Thymus (tissue), 14 donors: ENCODE results near the gene PRIMPOL. TPM values are rescaled to one million over a fixed set of nuclear protein-coding genes. Genes with fewer than 3 reads are reported as not detected.
"Not testable (repeated sequence)": the region's sequence is repeated elsewhere in the genome, so short reads cannot be mapped to it uniquely, and the experiment has no call there.

Experiments used
- DNase-seq, 9 donors: peaks; one replicate each; pipeline ENCODE4 v3.0.0-alpha.2; 2013; ENCODE audit warnings: low spot score in 9 of 9, low read depth in 6 of 9, missing footprints in 1 of 9
- H3K27ac ChIP-seq, 2 donors: one replicate each; pipeline ENCODE4 v1.5.1; 2013; ENCODE audit warnings: control low read depth in 1 of 2, low read depth in 1 of 2, low read length in 1 of 2, mild to moderate bottlenecking in 1 of 2, moderate library complexity in 1 of 2
- H3K27me3 ChIP-seq, 2 donors: one replicate each; pipeline ENCODE4 v1.5.1; 2013; ENCODE audit warnings: low read length in 1 of 2; ENCODE audit not compliant: control insufficient read depth in 2 of 2, insufficient read depth in 1 of 2
- H3K36me3 ChIP-seq, 2 donors: one replicate each; pipeline ENCODE4 v1.5.1; 2013; ENCODE audit warnings: low read length in 1 of 2, mild to moderate bottlenecking in 1 of 2, moderate library complexity in 1 of 2; ENCODE audit not compliant: control insufficient read depth in 2 of 2, insufficient read depth in 2 of 2
- H3K4me1 ChIP-seq, 2 donors: one replicate each; pipeline ENCODE4 v1.5.1; 2013; ENCODE audit warnings: low read length in 2 of 2; ENCODE audit not compliant: control insufficient read depth in 2 of 2, insufficient read depth in 2 of 2
- H3K4me3 ChIP-seq, 2 donors: one replicate each; pipeline ENCODE4 v1.5.1; 2013; ENCODE audit warnings: low read length in 2 of 2, control low read depth in 1 of 2, mild to moderate bottlenecking in 1 of 2
- H3K9me3 ChIP-seq, 2 donors: one replicate each; pipeline ENCODE4 v1.5.1; 2013; ENCODE audit warnings: low read length in 1 of 2, mild to moderate bottlenecking in 1 of 2; ENCODE audit not compliant: control insufficient read depth in 2 of 2, insufficient read depth in 1 of 2
- WGBS: extraction: QIAGEN DNeasy Blood & Tissue Kit; methylation state at CpG from one replicate; pipeline ENCODE4 v1.1.7; 2013; 5-methylcytosine and 5-hydroxymethylcytosine counted together
- long read RNA-seq, 10 donors: transcript quantifications; one replicate each; lab custom pipeline, GENCODE V29; 2026
- polyA plus RNA-seq: library from polyadenylated mRNA; stranded (reverse); fragments of 200-250 nt; gene quantifications from one replicate; pipeline ENCODE4 v1.2.3, GENCODE V29; 2013
- total RNA-seq: library from RNA; stranded (reverse); fragments of 120-200 nt; gene quantifications from one replicate; pipeline ENCODE4 v1.2.4, GENCODE V29; 2013
- donor health status: healthy.

The PRIMPOL gene
- total RNA-seq (15.7 TPM), polyA plus RNA-seq (59.0 TPM)
- long read RNA-seq, donor 1, partial matches to known transcripts: 0 of 2 reads
- long read RNA-seq, donor 1, other reads (novel, unspliced or antisense): 0 of 2 reads
- long read RNA-seq, donor 2: 0 reads
- long read RNA-seq, donor 3, partial matches to known transcripts: 46 of 99 reads
- long read RNA-seq, donor 3, other reads (novel, unspliced or antisense): 46 of 99 reads
- long read RNA-seq, donor 4, partial matches to known transcripts: 21 of 52 reads
- long read RNA-seq, donor 4, other reads (novel, unspliced or antisense): 27 of 52 reads
- long read RNA-seq, donor 5, transcript PRIMPOL-208 (3 exons, 498 nt): major isoform, 8 of 14 reads
- long read RNA-seq, donor 5, partial matches to known transcripts: 0 of 14 reads
- long read RNA-seq, donor 5, other reads (novel, unspliced or antisense): 0 of 14 reads
- long read RNA-seq, donor 6, partial matches to known transcripts: 0 of 4 reads
- long read RNA-seq, donor 6, other reads (novel, unspliced or antisense): 0 of 4 reads
- long read RNA-seq, donor 7, partial matches to known transcripts: 6 of 8 reads
- long read RNA-seq, donor 7, other reads (novel, unspliced or antisense): 0 of 8 reads
- long read RNA-seq, donor 8: 0 reads
- long read RNA-seq, donor 9, partial matches to known transcripts: 0 of 4 reads
- long read RNA-seq, donor 9, other reads (novel, unspliced or antisense): 0 of 4 reads
- long read RNA-seq, donor 10, partial matches to known transcripts: 30 of 62 reads
- long read RNA-seq, donor 10, other reads (novel, unspliced or antisense): 30 of 62 reads

DNA sequence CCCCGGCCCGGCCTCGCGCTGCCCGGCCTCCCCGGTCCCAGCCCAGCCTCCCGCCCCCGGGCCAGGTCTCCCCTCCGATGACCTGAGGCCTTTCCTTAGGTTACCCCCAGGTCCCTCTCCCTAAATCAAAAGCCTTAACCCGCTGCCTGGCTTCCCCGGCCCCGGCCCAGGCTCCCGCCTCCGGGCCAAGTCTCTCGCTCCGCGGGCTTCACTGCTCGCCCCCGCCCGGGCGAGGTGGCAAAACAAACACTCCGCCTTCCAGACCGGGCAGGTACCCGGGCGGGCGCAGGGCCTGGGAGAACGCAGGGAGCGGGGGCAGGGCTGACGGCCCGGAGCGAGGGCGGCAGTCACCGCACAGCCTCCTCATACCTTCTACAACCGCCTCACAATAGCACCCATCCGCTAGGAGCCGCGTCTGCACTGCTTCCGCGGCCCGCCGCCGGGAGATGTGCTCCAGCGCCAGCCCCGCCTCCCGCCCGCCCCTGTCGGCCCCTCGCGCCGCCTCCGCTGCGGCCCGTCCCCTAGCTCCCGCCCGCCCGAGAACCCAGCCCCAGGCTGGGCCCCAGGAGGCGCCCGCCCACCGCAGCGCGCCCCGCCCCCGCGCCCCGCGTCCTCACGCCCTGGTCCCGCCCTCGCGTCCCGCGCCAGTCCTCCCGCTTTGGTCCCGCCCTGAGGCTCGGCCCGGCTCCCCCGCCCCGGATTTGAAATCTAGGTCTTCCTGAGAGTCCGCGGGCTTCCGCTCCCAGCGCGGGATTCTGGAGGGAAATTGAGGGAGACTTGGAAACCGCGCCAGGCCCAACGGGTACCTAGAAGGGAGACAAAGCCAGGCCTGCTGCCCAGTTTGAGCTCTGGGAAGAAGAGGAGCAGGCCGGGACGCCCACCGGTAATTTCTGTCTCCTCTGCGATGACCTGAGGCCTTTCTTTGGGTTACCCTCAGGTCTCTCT lies at the start of gene PRIMPOL, which contains the start of gene CASP3:
PRIMPOL (plus strand) TSS at position 713 of the 945 bp plus-strand sequence. CDS start 7,403 bp downstream, outside the sequence.
CASP3 (minus strand) TSS at position 422 of the 945 bp plus-strand sequence. CDS start 10,994 bp downstream, outside the sequence.
- peaks cover 21 to 33% of the 10 kb centered on the region in 2 donors for H3K4me1 ChIP-seq
- peaks cover 0 to 28% of the 10 kb centered on the region in 2 donors for H3K36me3 ChIP-seq
- peak within 1 kb of the TSS; percentile 59 to 97 for H3K4me3 ChIP-seq
- peak; percentile 71 to 97 (median 93) for DNase-seq
- H3K27ac ChIP-seq: peak within 1 kb of the TSS; percentile 91 to 96
- H3K9me3 ChIP-seq: no peaks in the 10 kb centered on the region
- H3K27me3 ChIP-seq: no peaks in the 10 kb centered on the region
- WGBS: under 1% methylated on average over 88 of the region's 90 CpGs

DNA sequence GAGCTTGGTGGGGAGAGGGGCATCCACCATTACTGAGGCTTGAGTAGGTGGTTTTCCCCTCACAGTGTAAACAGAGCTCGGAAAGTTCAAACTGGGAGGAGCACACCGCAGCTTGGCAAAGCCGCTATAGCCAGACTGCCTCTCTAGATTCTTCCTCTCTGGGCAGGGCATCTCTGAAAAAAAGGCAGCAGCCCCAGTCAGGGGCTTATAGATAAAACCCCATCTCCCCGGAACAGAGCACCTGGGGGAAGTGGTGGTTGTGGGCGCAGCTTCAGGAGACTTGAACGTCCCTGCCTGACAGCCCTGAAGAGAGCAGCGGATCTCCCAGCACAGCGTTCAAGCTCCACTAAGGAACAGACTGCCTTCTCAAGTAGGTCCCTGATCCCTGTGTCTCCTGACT lies 48.6 kb upstream of the PRIMPOL start:
- WGBS: 4% methylated on average over 8 of the region's 8 CpGs
- not testable (repeated sequence) for H3K27me3 ChIP-seq, H3K36me3 ChIP-seq, H3K4me3 ChIP-seq, H3K27ac ChIP-seq, H3K9me3 ChIP-seq
- peaks cover 2 to 12% of the 10 kb centered on the region in 2 donors for H3K4me1 ChIP-seq
- DNase-seq: peak in 4 of 9 donors; percentile 22 to 70 (median 36)

GRCh38 chr4:184602857-184603256 lies 46.7 kb upstream of the PRIMPOL start:
- H3K36me3 ChIP-seq, H3K9me3 ChIP-seq, H3K27ac ChIP-seq, H3K27me3 ChIP-seq, DNase-seq, H3K4me3 ChIP-seq: not testable (repeated sequence)
- WGBS: 0% methylated on average over 1 of the region's 1 CpG
- peaks cover 2 to 12% of the 10 kb centered on the region in 2 donors for H3K4me1 ChIP-seq

DNA sequence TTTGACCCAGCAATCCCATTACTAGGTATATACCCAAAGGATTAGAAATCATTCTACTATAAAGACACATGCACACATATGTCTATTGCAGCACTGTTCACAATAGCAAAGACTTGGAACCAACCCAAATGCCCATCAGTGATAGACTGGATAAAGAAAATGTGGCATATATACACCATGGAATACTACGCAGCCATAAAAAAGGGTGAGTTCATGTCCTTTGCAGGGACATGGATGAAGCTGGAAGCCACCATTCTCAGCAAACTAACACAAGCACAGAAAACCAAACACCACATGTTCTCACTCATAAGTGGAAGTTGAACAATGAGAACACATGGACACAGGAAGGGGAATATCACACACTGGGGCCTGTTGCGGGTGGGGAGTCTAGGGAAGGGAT lies 42.1 kb upstream of the PRIMPOL start:
- H3K4me1 ChIP-seq, DNase-seq, H3K36me3 ChIP-seq, H3K27me3 ChIP-seq, H3K9me3 ChIP-seq, H3K27ac ChIP-seq, H3K4me3 ChIP-seq: not testable (repeated sequence)
- 94% methylated on average over 2 of the region's 2 CpGs for WGBS

DNA sequence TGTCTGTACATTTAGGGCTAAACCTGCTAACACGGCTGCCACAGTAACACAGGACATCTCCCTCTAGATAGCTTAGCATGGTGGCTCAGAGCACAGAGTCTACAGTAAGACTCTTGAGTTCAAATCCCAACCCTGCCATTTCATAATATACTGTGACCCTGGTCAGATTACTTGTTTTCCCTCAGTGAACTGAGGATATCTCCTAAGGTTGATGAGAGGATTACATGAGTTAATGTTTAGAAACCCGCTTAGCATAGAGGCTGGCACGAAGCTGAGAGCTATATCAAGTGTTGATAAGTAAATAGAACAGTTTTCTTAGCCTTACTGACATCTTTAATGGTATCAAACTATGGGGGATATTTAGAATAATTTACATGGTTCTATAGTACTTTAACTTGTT lies 37.5 kb upstream of the PRIMPOL start:
- H3K4me1 ChIP-seq: no peaks in the 10 kb centered on the region
- no peaks in the 10 kb centered on the region for H3K36me3 ChIP-seq
- DNase-seq: no peak
- H3K27ac ChIP-seq: no peak overlapping the region
- H3K27me3 ChIP-seq: no peaks in the 10 kb centered on the region
- peaks cover 0 to 12% of the 10 kb centered on the region in 2 donors for H3K9me3 ChIP-seq
- no peak overlapping the region for H3K4me3 ChIP-seq
- WGBS: 98% methylated on average over 3 of the region's 3 CpGs

- no peak overlapping the region for H3K4me3 ChIP-seq
- no peak overlapping the region for H3K27ac ChIP-seq
- no peak for DNase-seq
- no peaks in the 10 kb centered on the region for H3K27me3 ChIP-seq
- H3K4me1 ChIP-seq: no peaks in the 10 kb centered on the region
- WGBS: 81% methylated on average over 2 of the region's 2 CpGs
- H3K9me3 ChIP-seq: peaks cover 0 to 12% of the 10 kb centered on the region in 2 donors
- no peaks in the 10 kb centered on the region for H3K36me3 ChIP-seq
Observed at GRCh38 chr4:184613405-184613804, 36.1 kb upstream of the PRIMPOL start.

- no peak overlapping the region for H3K4me3 ChIP-seq
- H3K4me1 ChIP-seq: no peaks in the 10 kb centered on the region
- H3K27me3 ChIP-seq: no peaks in the 10 kb centered on the region
- WGBS: 98% methylated on average over 3 of the region's 3 CpGs
- no peak overlapping the region for H3K27ac ChIP-seq
- H3K9me3 ChIP-seq: peaks cover 0 to 12% of the 10 kb centered on the region in 2 donors
- no peaks in the 10 kb centered on the region for H3K36me3 ChIP-seq
- DNase-seq: no peak
Observed at GRCh38 chr4:184614509-184614908, 35.0 kb upstream of the PRIMPOL start.

- not testable (repeated sequence) for H3K36me3 ChIP-seq, DNase-seq, H3K27me3 ChIP-seq, H3K4me3 ChIP-seq, H3K27ac ChIP-seq, H3K4me1 ChIP-seq
- WGBS: 97% methylated on average over 2 of the region's 2 CpGs
- H3K9me3 ChIP-seq: peaks cover 0 to 12% of the 10 kb centered on the region in 2 donors
Observed at GRCh38 chr4:184616168-184616567, 33.4 kb upstream of the PRIMPOL start.
